H1 (cell line): ENCODE data around the gene CACNA1C. TPM values are rescaled to one million over a fixed set of nuclear protein-coding genes. Genes with fewer than 3 reads are reported as not detected.

Source experiments
- BACH1 ChIP-seq: IDR thresholded peaks from 2 replicates; pipeline ENCODE4 v1.6.1; 2012; ENCODE audit warnings: low read length, improper control_type of control experiment
- CREB1 ChIP-seq: IDR thresholded peaks from 2 replicates; pipeline ENCODE4 v1.6.1; 2012; ENCODE audit warnings: inconsistent platforms
- CTBP2 ChIP-seq: IDR thresholded peaks from 2 replicates; pipeline ENCODE4 v1.7.0; 2011; ENCODE audit warnings: borderline replicate concordance, mild to moderate bottlenecking, moderate library complexity, mixed read lengths, low read length; ENCODE audit not compliant: insufficient read depth, insufficient read length
- FOSL1 ChIP-seq: IDR thresholded peaks from 2 replicates; pipeline ENCODE4 v1.6.1; 2011; ENCODE audit warnings: mild to moderate bottlenecking, low read depth, low read length, moderate library complexity; ENCODE audit not compliant: insufficient read depth
- KDM5A ChIP-seq: fragments of 200-600 bp; IDR thresholded peaks from 2 replicates; pipeline ENCODE4 v1.7.1; 2012; ENCODE audit warnings: mild to moderate bottlenecking, low read length, inconsistent platforms, mixed read lengths
- POLR2A ChIP-seq, 2 experiments: IDR thresholded peaks; 1 replicate in 1 of 2; 2 replicates in 1 of 2; pipeline ENCODE4 v1.6.1; 2011; ENCODE audit warnings: low read depth in 2 of 2, low read length in 2 of 2, mild to moderate bottlenecking in 2 of 2; ENCODE audit errors: control extremely low read depth in 1 of 2
- RBBP5 ChIP-seq: IDR thresholded peaks from 2 replicates; pipeline ENCODE4 v1.7.1; 2012; ENCODE audit warnings: low read depth, mild to moderate bottlenecking, inconsistent platforms, low read length, moderate library complexity, borderline replicate concordance
- RFX5 ChIP-seq: IDR thresholded peaks from 2 replicates; pipeline ENCODE4 v1.6.1; 2011; ENCODE audit warnings: low read depth, low read length, improper control_type of control experiment, borderline replicate concordance
- TAF7 ChIP-seq: optimal IDR thresholded peaks from 2 replicates; pipeline ENCODE3; 2011; ENCODE audit warnings: low read depth, mild to moderate bottlenecking, inconsistent platforms, low read length, moderate library complexity, borderline replicate concordance
- TCF12 ChIP-seq: IDR thresholded peaks from 2 replicates; pipeline ENCODE4 v1.6.1; 2011; ENCODE audit warnings: low read depth, mild to moderate bottlenecking, low read length
- polyA plus RNA-seq, 7 experiments: library from polyadenylated mRNA; depleted of rRNA in 3 of 7; stranded (reverse) in 5 of 7; unstranded in 2 of 7; fragments of >200 nt in 5 of 7; fragments of 200-250 nt in 2 of 7; gene quantifications; 1 replicate in 5 of 7; 2 replicates in 1 of 7; 4 replicates in 1 of 7; pipeline versions ENCODE4 v1.2.1 to v1.2.3, GENCODE V29; 2011 to 2013; ENCODE audit warnings: missing spikeins in 2 of 7, mixed read lengths in 2 of 7
- total RNA-seq: library from RNA; stranded (reverse); fragmentation: NEBNext Ultra II Directional; extraction: Animal tissue kit (Norgen Biotek cat#: 25700); gene quantifications from 2 replicates; pipeline ENCODE4 v1.2.1, GENCODE V29; 2021
- TF ChIP-seq, protein P1 (sequence below): fragments of 300-600 bp; sonication (generic); IDR thresholded peaks from 2 replicates; pipeline ENCODE4 v1.7.1; 2012; ENCODE audit warnings: low read length, moderate library complexity, mild to moderate bottlenecking, inconsistent platforms; ENCODE audit not compliant: insufficient replicate concordance
- TF ChIP-seq, protein P2 (sequence below): IDR thresholded peaks from 2 replicates; pipeline ENCODE4 v1.6.1; 2011; ENCODE audit warnings: low read length, improper control_type of control experiment

The CACNA1C gene
- total and polyA plus RNA-seq, 2 of the 8 experiments (the other 6 are each of a cell fraction or from before 2014, with no cell fraction given), result 1.3 TPM

DNA sequence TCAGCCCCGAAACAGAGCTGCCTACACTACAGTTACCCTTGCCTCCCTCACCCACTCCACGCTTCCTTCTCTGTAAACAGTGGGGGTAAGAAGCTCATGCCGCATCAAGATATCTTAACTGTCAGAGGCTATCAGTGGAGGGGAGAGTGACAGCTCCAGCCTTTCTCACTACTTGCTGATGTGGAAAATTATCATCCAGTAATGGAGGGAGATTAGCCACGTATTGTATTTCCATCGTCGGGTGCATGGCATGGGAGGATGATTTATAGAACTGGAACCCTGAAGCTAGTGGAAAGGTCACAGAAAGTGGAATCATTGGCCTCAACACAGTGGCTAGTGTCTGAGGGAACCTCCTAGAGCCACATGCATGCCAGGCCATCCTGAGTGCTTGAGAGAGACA, 471.1 kb downstream of the CACNA1C start (continued):
- TF ChIP-seq, protein P1, sequence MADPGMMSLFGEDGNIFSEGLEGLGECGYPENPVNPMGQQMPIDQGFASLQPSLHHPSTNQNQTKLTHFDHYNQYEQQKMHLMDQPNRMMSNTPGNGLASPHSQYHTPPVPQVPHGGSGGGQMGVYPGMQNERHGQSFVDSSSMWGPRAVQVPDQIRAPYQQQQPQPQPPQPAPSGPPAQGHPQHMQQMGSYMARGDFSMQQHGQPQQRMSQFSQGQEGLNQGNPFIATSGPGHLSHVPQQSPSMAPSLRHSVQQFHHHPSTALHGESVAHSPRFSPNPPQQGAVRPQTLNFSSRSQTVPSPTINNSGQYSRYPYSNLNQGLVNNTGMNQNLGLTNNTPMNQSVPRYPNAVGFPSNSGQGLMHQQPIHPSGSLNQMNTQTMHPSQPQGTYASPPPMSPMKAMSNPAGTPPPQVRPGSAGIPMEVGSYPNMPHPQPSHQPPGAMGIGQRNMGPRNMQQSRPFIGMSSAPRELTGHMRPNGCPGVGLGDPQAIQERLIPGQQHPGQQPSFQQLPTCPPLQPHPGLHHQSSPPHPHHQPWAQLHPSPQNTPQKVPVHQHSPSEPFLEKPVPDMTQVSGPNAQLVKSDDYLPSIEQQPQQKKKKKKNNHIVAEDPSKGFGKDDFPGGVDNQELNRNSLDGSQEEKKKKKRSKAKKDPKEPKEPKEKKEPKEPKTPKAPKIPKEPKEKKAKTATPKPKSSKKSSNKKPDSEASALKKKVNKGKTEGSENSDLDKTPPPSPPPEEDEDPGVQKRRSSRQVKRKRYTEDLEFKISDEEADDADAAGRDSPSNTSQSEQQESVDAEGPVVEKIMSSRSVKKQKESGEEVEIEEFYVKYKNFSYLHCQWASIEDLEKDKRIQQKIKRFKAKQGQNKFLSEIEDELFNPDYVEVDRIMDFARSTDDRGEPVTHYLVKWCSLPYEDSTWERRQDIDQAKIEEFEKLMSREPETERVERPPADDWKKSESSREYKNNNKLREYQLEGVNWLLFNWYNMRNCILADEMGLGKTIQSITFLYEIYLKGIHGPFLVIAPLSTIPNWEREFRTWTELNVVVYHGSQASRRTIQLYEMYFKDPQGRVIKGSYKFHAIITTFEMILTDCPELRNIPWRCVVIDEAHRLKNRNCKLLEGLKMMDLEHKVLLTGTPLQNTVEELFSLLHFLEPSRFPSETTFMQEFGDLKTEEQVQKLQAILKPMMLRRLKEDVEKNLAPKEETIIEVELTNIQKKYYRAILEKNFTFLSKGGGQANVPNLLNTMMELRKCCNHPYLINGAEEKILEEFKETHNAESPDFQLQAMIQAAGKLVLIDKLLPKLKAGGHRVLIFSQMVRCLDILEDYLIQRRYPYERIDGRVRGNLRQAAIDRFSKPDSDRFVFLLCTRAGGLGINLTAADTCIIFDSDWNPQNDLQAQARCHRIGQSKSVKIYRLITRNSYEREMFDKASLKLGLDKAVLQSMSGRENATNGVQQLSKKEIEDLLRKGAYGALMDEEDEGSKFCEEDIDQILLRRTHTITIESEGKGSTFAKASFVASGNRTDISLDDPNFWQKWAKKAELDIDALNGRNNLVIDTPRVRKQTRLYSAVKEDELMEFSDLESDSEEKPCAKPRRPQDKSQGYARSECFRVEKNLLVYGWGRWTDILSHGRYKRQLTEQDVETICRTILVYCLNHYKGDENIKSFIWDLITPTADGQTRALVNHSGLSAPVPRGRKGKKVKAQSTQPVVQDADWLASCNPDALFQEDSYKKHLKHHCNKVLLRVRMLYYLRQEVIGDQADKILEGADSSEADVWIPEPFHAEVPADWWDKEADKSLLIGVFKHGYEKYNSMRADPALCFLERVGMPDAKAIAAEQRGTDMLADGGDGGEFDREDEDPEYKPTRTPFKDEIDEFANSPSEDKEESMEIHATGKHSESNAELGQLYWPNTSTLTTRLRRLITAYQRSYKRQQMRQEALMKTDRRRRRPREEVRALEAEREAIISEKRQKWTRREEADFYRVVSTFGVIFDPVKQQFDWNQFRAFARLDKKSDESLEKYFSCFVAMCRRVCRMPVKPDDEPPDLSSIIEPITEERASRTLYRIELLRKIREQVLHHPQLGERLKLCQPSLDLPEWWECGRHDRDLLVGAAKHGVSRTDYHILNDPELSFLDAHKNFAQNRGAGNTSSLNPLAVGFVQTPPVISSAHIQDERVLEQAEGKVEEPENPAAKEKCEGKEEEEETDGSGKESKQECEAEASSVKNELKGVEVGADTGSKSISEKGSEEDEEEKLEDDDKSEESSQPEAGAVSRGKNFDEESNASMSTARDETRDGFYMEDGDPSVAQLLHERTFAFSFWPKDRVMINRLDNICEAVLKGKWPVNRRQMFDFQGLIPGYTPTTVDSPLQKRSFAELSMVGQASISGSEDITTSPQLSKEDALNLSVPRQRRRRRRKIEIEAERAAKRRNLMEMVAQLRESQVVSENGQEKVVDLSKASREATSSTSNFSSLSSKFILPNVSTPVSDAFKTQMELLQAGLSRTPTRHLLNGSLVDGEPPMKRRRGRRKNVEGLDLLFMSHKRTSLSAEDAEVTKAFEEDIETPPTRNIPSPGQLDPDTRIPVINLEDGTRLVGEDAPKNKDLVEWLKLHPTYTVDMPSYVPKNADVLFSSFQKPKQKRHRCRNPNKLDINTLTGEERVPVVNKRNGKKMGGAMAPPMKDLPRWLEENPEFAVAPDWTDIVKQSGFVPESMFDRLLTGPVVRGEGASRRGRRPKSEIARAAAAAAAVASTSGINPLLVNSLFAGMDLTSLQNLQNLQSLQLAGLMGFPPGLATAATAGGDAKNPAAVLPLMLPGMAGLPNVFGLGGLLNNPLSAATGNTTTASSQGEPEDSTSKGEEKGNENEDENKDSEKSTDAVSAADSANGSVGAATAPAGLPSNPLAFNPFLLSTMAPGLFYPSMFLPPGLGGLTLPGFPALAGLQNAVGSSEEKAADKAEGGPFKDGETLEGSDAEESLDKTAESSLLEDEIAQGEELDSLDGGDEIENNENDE, result no peak
- TF ChIP-seq BACH1, result no peak
- TF ChIP-seq RBBP5, result no peak
- no peak for TF ChIP-seq CTBP2
- TF ChIP-seq, protein P2, sequence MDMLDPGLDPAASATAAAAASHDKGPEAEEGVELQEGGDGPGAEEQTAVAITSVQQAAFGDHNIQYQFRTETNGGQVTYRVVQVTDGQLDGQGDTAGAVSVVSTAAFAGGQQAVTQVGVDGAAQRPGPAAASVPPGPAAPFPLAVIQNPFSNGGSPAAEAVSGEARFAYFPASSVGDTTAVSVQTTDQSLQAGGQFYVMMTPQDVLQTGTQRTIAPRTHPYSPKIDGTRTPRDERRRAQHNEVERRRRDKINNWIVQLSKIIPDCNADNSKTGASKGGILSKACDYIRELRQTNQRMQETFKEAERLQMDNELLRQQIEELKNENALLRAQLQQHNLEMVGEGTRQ, result no peak
- no peak for TF ChIP-seq FOSL1
- TF ChIP-seq RFX5, result no peak
- no peak for TF ChIP-seq TCF12
- TF ChIP-seq KDM5A, result no peak
- no peak for TF ChIP-seq CREB1
- TF ChIP-seq TAF7, result no peak
- no peak for TF ChIP-seq POLR2A (IDR thresholded peaks at IDR 0.05; ENCODE audit: control extremely low read depth in 1 of 2, low read depth in 2 of 2, low read length in 2 of 2)
